ENCODE results near the gene TRERF1.

TRERF1 gene

DNA sequence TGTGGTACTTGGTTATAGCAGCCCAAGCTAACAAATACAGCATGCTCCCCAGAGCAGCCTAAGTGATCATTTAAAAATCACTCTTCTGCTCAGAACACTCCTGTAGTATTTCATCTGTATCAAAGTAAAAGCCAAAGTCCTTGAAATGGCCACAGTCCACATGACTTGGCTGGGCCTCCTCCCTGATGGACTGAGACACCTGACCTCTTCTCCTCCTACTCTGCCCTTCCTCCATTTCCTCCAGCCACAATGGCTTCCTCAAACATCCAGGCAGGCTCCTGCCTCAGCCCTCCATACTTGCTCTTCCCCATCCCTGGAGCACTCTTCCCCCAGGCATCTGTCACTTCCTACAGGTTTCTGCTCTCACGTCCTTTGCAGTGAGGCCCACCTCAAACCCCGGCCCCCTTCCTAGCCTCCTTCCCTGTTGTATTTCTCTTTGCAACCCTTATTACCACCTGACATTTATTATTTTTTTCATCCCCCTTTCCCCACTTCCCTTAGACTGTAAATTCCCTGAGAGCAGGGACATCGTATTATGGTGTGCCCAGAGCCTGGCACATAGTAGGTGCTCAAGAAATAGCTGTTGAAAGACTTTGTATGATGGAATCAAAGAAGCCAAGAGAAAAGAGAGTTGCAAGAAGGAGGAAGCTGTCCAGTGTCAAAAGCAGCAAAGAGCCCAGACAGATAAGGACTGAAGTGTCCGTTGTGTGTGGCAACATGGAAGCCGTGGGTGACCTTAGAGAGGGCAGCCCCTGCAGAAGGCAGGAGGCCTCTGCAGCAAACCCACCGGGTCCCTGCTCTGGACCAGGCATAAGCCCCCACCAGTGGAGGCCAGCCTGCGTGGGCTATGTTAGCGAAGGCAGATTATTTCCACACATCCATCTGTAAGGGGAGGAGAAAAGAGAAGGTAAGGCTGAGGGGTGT is 87.5 kb downstream of the TRERF1 start:
- no peak for FAIRE-seq

DNA sequence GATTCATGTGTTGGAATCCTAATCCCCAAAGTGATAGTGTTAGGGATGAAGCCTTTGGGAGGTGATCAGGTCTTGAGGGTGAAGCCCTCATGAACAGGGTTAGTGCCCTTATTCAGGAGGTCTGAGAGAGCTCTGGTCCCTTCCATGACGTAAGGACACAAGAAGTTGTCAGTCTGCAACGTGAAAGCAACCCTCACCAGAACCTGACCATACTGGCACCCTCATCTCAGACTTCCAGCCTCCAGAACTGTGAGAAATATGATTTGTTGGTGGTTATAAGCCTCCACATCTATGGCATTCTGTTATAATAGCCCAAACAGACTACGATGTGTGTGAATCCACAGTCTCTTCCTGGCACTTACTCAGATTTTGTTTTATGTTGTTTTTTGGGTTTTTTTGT is 90.7 kb downstream of the TRERF1 start:
- no peak for FAIRE-seq

GRCh38 chr6:42359021-42359420 is 92.7 kb downstream of the TRERF1 start:
- no peak for FAIRE-seq

DNA sequence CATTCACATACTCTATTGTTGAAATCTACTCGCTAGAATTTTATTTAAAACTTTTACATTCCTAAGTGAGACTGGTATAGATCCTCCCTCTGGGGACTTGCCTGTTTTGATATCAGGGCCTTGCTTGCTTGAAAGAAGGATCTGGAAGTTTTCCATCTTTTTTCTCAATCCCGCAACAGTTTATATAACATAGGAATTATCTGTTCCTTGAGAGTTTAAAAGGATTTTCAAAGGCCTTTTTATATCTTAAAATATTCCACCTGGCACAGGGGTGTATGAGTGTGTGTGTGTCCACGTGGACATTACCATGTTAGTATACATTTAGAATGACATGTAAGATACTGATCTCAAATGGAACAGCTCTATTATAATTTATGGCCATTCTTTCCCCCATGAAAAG is 96.3 kb downstream of the TRERF1 start:
- no peak for FAIRE-seq

DNA sequence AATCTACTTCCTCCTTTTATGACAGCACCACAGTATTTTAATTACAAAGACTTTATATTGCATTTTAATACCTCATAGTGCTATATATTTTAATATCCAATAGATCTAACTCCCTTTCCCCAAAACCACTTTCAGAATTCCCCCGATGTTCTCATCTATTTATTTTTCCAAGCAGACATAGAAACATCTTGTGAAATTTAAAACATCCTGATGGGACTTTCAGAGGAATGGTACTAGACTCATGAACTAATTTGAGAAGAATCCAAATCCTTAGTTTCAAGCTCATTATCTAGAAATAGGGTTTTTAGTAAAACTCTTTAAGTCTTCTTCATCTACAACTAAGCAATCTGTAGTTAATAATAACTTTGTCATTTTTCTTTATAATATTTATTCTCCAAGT is 97.0 kb downstream of the TRERF1 start:
- FAIRE-seq, result no peak

GRCh38 chr6:42352856-42353564 is 98.7 kb downstream of the TRERF1 start:
- FAIRE-seq, result no peak

DNA sequence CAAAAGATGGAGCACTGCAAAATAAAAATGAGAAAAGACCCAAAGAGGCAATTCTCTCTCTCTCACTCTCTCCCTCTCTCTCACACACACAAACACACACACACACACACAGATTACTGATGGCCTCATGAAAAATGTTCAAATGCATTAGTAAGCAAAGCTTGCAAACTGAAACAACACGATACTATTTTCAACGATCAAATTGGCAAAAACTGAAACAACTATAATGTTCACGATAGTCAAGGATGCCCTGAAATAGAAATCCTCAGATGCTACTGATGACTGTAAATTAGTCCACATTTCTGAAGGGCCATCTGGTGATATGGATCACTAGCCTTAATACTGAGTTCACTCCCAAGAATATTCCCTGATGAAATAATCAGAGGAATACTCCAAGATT is 100.8 kb downstream of the TRERF1 start:
- no peak for FAIRE-seq

GRCh38 chr6:42349753-42350511 is 101.8 kb downstream of the TRERF1 start:
- no peak for FAIRE-seq

DNA sequence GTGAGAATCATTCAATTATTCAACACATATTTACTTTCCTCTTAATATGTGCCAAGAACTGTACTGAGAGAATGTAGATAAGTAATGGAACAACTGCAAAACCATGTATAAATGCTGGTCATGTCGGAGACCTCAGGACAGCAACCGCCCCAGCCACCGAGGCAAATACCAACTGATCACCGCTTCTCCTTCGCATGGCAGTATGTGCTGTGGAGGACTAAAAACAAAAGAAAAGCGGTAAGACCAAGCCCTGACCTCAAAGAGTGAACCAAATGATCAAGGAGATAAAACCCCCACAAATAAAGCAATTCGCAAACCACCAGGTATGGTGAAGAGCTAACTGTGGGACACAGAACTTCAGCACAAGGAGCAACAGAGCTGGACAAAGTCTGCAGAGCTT is 104.3 kb downstream of the TRERF1 start:
- FAIRE-seq, result no peak

- FAIRE-seq, result no peak
These were observed 105.9 kb downstream of the TRERF1 start for GRCh38 chr6:42345696-42346416.

GRCh38 chr6:42344756-42345155 is 107.0 kb downstream of the TRERF1 start:
- no peak for FAIRE-seq

- FAIRE-seq, result no peak
These were observed 109.8 kb downstream of the TRERF1 start for GRCh38 chr6:42341771-42342553.

DNA sequence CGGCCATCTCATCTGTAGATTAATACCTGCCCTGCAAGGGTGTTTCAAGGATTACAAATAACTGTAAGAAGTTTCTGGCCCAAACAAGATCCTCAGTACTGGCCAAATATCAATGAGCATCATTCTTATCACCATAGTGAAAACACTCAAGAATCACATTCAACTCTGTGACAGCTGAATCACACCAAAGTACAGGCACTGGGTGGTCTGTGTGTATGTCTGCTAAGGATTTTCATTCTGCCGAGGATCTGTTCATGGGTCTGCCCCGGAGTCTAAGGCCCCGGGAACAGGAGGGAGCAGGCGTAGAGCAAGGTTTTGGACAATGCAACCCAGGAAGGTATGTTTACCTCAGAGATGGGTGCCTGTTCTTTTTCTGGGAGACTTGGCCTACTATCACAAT is 110.5 kb downstream of the TRERF1 start:
- FAIRE-seq, result no peak

- no peak for FAIRE-seq
These were observed 111.2 kb downstream of the TRERF1 start for GRCh38 chr6:42340511-42340910.

DNA sequence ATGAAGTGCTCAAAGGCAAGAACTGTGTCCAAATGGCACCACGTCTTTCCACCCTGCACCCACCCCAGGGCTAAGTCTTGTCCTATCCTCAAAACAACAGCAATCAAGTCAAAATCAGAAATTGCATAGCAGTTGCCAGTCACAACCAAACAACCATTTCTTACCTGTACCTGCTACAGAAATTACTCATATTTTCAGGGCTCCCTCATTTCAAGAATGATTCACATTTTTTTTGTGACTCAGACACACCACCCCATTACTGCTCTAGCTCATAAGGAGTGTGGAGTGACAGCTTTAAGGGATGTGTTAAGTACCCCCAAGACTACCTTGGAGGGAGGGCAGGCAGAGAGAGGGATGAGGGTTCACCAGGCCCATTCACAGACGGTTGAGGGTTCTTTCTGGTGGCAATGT is 111.7 kb downstream of the TRERF1 start:
- no peak for FAIRE-seq

- no peak for FAIRE-seq
These were observed 112.9 kb downstream of the TRERF1 start for GRCh38 chr6:42338744-42339222.

- no peak for FAIRE-seq
These were observed 113.6 kb downstream of the TRERF1 start for GRCh38 chr6:42337985-42338743.

DNA sequence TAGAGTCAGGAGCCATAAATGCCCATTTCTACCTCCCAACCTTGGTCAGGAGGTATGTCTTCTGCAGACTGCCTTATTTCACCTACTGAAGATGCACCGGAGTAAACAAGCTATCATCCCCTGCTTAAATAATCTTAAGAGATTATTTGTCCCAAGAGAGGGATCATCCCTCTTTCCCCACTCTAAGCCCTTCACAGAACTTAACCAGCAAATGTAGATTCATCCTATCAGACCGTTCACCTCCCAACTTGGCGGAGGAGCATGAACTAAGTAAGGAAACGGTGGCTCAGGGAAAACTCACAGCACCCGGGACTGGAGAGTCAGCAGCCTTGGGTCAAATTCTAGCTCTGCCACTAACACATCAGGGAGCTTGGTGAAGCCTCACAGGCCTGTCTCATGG is 115.3 kb downstream of the TRERF1 start:
- FAIRE-seq, result no peak

GRCh38 chr6:42335896-42336295 is 115.8 kb downstream of the TRERF1 start:
- no peak for FAIRE-seq

DNA sequence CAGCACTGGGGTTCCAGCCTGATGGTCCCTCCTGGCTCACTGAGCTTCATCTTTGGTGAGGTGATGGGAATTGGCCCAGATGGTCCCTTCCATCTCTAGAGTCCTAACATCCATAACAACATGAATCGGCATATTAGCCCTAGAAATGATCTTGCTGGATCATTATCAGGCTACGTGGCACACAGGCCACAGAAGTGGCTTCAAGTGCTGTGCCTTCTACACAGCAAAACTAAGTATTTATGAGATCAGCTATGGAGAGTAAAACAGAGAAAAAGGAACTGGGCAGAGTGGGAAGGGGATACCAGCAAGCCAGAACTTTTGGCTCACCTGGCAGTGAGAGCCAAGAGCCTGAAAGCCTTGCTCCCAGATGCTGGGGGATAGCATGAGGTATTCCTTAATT is 116.9 kb downstream of the TRERF1 start:
- no peak for FAIRE-seq

DNA sequence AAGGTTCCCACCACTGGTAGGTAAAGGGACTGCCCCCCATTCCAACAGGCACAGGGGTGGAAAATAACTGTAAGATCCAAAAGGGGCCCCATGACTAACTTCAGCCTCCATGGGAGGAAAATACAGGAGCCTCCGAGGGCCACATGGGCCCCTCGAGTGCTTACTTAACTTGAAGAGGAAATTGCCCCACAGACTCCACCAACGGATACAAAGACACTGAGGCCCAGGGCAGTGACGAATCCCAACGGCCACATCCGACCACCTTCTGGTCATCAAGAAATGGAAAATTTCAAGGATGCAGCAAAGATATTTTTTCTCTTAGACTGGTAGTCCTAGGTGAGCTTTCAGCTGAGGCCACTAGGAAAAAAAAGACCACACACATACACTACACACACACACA is 118.1 kb downstream of the TRERF1 start:
- FAIRE-seq, result no peak
